Hematopoietic multipotent progenitor cell treated with erythropoietin and hydrocortisone succinate and interleukin-3 and kit ligand, for 8 days (in vitro differentiated cells): ENCODE results near the gene SLC4A5.

Experiments used
- DNase-seq: peaks from one replicate; pipeline ENCODE4 v3.0.0-alpha.2; 2015

SLC4A5 gene

DNA sequence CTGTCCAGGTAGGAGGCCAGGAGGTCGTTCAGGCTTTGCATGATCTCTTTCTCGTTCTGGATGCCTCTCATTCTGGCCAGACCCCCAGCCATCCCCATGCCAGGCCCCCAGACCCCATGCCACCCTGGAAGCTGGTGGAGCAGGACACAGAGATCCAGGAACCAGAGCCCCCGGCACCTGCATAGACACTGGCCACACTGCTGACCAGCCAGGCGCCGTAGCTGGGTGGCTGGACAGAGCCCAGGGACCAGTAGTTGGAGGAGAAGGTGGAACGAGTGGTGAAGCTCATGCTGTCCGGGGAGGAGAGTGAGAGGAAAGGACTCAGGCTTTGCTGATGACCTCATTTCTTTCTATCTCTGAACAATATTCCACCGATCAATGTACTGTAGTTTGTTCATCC is 35.5 kb downstream of the SLC4A5 start:
- DNase-seq = no peak

DNA sequence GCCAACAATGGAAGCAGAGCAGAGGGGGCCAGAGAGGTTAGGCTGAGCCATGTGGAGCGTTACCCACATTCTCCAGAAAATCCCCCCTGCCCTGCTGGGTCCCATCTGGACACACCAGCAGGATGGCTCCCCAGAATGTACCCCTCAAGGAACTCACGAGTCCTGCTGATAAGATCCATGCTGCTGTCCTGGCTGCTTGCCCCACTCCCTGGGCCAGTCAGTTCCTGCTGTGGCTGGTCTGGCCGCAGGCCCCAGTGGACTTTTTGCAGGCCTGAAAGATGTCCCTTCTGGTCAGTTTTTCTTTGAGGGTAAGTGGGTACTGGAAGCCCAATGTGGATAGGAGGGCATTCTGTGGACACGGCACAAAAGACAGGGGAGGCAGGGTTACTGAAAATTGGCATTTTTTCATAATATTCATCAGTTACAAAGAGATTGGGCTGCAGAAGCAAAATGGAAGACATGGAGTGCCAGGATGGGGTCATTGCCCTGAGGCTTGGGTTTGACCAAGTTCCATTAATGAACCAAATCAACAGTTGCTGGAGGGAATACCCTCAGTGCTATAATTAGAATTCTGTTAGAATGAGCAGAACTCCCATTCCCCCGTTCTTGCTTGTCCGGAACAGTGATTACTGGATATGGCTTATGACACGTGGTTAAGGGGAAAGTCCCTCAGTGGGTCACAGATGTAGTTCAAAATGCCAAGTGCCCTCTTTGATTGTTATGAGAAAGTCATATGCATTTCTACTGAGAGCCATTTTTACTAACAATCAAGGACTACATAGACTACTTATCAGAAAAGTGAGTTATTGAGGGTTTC is 38.7 kb downstream of the SLC4A5 start:
- no peak for DNase-seq

DNA sequence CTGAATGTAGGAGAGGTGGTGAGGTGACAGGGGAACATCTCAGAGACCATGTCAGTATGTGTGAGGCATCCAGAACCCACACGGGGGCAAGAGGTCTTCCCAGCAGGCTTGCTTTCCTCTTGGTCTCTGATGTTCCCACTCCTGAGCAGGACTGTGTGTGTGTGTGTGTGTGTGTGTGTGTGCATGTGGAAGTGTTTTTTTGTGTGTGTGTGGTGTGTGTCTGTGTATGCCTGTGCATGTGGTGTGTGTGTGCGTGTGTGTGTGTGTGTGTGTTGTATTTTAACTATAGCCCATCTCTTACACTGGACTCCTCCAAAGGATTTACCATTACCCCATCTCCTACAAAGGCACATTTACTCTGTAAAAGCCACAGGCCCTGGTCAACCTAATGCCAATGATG is 40.4 kb downstream of the SLC4A5 start:
- no peak for DNase-seq

DNA sequence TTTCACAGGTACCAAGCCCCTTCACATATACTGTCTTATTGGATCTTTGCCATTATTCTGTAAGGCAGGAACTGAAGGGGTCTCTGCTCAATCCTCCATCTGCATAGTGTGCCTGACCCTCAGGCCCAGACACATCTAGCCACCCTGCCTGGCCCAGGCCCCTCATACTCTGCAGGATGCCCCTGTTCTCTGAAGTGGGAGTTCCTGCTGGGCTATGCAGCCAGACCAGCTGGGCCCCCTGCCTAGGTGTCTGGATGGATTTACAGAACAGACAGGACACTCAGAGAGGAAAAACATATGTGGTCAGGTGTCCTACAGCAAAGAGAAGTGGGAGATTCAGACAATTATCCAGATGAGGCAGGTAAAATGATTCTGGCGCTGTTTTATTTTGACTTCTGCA is 42.0 kb downstream of the SLC4A5 start:
- DNase-seq = no peak

DNA sequence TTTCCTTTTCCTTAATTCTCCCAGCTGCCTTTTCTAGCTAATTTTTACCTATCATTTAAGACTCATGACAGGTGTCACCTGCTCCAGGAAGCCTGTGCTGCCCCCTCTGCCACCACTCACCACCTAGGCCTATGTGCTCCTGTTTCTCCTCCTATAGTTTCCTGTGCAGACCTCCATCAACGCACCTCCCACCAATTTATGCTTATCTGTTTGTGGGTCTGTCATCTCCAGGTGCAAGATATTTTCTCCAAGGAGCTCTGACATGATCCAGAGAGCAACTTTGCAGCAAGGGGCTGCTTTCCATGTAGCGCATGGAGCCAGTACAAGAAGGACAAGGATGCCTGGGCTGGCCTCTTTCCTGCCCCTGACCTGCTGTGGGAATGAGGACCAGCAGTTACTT is 42.7 kb downstream of the SLC4A5 start:
- no peak for DNase-seq

DNA sequence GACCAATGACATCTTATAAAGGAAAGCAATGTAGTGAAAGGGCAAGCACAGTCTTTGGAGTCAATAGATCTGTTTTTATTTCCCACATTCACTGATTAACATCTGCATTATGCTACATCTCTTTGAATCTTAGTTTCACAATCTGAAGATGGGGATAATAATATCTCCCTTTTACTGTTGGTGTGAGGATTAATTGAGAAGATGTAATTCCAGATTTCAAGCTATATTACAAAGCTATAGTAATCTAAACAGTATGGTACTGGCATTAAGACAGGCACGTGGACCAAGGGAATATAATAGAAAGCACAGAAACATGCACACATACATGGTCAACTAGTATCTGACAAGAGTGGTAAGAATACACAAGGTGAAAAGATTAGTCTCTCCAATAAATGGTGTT is 45.3 kb downstream of the SLC4A5 start:
- no peak for DNase-seq

DNA sequence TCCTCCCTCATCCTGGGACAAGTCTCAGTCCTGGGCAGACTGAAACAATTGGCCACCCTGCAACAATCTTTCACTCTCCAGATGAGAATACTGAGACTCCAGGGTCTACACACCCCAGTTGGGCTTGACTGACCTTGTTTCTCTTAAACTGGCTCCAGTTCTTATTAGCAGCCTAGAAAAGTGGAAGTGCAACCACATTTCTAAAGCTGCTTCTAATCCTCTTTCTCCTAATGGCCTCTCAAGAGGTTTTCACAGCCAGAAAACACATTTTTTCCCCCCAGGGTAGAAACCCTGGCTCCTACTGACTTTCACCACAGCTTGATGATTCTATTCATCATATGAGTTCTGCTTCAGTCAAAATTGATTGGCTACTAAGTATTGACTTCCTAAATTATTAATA is 45.8 kb downstream of the SLC4A5 start:
- no peak for DNase-seq

GRCh38 chr2:74293191-74293991 is 49.8 kb downstream of the SLC4A5 start:
- no peak for DNase-seq

DNA sequence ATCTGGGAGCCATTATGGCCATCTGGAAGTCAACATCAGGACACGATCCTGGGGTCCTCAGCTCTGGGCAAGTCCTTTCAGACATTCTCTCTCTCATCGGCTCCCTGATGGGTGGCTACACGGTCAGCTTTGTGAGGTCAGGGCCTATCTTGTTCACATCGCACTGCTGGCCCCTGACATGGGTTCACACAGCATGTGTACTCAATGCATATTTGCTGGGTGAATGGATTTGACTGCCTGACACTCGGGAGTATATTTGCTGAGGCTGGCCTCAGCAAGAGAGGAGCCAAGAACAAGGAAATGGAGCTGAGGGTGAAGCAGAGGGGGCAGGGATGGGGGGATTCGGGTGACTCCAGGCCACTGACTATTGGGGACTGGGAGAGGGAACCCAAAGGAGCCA is 50.5 kb downstream of the SLC4A5 start:
- DNase-seq = no peak

DNA sequence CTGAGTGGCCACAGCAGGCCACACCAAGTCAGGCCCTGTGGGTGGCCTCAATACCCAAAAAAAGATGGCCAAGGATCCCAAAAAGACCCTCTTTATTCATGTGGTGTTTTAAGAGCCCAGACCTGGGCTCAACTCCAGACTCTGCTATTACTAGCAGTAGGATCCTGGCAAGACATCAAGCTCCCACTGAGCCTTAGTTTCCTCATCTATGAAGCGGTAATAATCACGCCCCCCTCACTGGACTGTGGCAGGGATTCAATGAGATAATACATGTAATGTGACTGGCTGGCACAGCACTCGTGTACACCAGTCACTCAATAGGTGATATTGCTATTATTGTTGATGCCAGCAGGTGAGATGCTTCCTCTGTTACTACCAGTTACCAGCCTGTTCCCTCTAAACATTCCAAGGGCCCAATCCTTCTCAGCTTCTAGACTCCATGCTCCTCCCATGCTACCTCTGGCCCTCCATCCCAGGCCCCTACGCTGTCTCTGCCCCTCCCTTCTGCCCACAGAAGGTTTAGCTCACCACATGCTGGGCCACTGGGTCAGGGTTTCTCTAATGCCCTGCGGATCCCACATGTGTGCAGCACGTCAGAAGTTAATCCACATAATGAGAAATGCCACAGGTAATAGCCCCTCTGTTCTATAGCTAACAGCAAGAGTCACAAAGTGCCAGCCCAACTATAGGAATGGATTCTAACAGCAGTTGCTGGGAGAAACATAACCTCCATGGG is 51.2 kb downstream of the SLC4A5 start:
- DNase-seq = no peak

GRCh38 chr2:74291218-74291544 is 52.0 kb downstream of the SLC4A5 start:
- DNase-seq = no peak

- DNase-seq = no peak
Observed at GRCh38 chr2:74290466-74291217, 52.6 kb downstream of the SLC4A5 start.

- no peak for DNase-seq
Observed at GRCh38 chr2:74290066-74290465, 53.1 kb downstream of the SLC4A5 start.

DNA sequence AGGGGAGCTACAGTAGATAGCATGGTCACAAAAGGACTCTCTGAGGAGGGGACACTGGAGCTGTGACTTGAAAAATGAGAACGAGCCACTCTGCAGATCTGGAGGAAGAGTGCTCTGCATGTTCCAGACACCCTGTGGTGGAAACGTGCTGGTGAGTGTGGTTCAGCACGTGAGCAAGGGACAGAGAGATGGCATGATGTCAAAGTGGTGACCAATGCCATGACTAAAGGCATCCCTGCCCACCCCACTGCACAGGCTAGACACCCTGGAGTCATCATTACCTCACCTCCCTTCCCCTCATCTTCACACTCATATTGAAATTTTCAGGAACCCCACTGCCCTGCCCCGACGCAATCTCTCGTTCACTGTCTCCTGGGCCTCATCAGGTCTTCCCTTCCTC is 56.5 kb downstream of the SLC4A5 start:
- DNase-seq = no peak

GRCh38 chr2:74281141-74281975 is 61.9 kb downstream of the SLC4A5 start:
- no peak for DNase-seq

GRCh38 chr2:74278694-74279093 is 64.5 kb downstream of the SLC4A5 start:
- no peak for DNase-seq

DNA sequence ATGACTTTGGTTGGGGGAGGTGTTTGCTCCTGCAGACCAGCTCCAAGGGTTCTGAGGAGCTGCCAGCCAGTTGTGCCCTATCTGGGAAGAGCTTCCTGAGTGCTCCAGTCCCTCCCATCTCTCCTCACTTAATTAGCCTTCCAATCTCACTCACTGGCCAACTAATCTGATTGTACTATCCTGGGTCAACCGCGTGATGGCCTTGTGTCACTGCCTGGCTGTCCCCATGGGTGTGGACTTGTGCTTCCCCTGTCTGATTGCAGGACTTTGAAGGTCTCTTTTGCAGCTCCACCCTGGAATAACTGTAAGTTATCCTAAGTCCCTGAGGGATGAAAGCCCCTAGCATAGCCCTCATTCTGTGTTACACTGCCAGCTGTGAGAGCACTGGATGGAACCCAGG is 65.0 kb downstream of the SLC4A5 start:
- peak; percentile 4 for DNase-seq

DNA sequence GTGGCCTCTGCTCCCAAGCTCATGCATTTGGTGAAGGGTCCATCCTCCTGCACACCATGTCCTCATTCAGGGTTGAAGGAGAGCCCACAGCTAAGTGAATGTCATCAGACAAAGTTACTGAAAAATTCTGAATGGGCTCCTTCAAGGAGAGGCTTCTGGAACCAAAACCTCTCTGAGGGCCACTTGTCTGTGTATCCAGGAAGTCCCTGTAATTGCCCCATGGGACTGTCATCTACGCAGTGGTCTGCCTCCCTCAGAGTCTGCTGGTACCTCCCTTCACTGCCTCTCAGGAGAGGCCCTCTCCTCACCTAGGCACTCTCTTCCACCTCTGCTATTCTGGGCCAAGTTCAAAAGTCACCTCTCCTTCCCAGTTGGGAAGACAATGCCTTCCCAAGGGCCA is 68.0 kb downstream of the SLC4A5 start:
- no peak for DNase-seq

GRCh38 chr2:74269667-74270066 is 73.5 kb downstream of the SLC4A5 start:
- no peak for DNase-seq

GRCh38 chr2:74267068-74267467 is 76.1 kb downstream of the SLC4A5 start:
- peak; percentile 58 for DNase-seq

DNA sequence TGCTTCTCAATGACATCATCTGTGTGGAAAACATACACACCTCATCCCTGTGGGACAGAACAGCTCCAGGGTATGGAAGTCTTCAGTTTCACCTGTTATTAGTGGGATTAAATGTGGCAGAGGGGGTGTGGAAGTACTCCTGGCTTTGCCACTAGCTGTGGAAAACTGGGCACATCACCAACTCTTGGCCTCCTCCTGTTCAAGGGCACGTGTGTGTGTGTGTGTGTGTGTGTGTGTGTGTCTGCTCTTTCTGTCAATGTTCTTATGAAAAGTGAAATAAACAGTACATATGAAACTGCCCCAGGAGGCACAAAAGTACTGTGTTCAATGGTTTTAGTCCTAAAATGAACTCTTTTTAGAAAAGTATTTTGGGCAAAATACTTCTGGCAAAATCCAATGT is 78.9 kb downstream of the SLC4A5 start:
- DNase-seq = no peak

DNA sequence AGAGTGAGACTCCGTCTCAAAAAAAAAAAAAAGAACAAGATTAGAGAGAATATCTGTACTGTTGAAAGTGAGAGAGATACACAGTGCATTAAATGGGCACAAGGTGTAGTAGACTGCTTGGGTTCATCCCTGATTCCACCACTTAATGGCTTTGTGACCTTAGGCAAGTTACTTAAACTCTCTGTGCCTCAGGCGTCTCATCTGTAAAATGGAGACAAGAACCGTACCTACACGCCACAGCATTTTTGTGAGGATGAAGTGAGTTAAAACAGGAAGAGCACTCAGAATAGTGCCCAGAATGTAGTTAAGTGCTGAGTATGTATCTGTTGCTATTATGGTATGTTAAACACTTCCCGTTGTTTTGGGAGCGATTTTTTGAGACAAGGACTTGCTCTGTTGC is 80.5 kb downstream of the SLC4A5 start:
- DNase-seq = no peak
